ENCODE data around the gene CCDC38. TPM values are rescaled to one million over a fixed set of nuclear protein-coding genes. Genes with fewer than 3 reads are reported as not detected.
A peak's percentile ranks its signal among the peaks of the same experiment; 100 is the strongest.

Gene CCDC38
- polyA plus RNA-seq, 2 donors = not detected

DNA sequence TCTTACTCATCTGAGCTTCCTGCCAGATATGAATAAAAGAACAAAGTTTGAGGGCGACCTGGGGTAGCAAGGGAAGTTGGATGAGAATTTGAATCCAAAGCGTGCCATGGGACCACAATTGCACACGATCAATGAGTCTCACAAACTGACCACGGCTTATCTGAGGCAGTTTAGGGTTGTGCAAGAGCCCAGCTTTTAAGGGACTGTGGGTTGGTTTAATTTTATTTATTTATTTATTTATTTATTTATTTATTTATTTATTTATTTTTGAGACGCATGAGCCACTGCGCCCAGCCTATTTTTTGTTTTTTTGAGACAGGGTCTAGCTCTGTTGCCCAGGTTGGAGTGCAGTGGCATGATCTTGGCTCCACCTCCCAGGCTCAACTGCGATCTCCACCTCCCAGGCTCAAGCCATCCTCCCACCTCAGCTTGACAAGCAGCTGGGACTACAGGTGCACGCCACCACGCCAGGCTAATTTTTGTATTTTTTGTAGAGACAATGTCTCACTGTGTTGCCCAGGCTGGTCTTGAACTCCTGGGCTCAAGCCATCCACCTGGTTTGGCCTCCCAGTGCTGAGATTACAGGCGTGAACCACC, 1.8 kb upstream of the CCDC38 start:
- H3K9me3 ChIP-seq (ENCODE audit: control insufficient read depth in 2 of 2, insufficient read depth in 1 of 2, low read depth in 1 of 2, low read length in 1 of 2) = no peaks in the 10 kb centered on the region
- no peaks in the 10 kb centered on the region for H3K4me1 ChIP-seq (ENCODE audit: control insufficient read depth in 2 of 2, insufficient read depth in 2 of 2, low read length in 1 of 2)
- no peak overlapping the region for H3K4me3 ChIP-seq (ENCODE audit: low read depth in 1 of 2, low read length in 2 of 2)
- no peaks in the 10 kb centered on the region for H3K36me3 ChIP-seq (ENCODE audit: control insufficient read depth in 2 of 2, insufficient read depth in 2 of 2, low read length in 1 of 2)
- H3K27me3 ChIP-seq (ENCODE audit: control insufficient read depth in 1 of 2, insufficient read depth in 2 of 2, low read length in 2 of 2) = no peaks in the 10 kb centered on the region
- 81 to 91% methylated on average over 10 of the region's 10 CpGs for WGBS, 2 donors
- no peak overlapping the region for H3K27ac ChIP-seq (ENCODE audit: low read depth in 2 of 2, low read length in 1 of 2)

- no peaks in the 10 kb centered on the region for H3K27me3 ChIP-seq (ENCODE audit: control insufficient read depth in 1 of 2, insufficient read depth in 2 of 2, low read length in 2 of 2)
- peak within 1 kb of the TSS; percentile 56 to 73 for H3K4me3 ChIP-seq (ENCODE audit: low read depth in 1 of 2, low read length in 2 of 2)
- H3K36me3 ChIP-seq (ENCODE audit: control insufficient read depth in 2 of 2, insufficient read depth in 2 of 2, low read length in 1 of 2) = no peaks in the 10 kb centered on the region
- H3K9me3 ChIP-seq (ENCODE audit: control insufficient read depth in 2 of 2, insufficient read depth in 1 of 2, low read depth in 1 of 2, low read length in 1 of 2) = no peaks in the 10 kb centered on the region
- peak within 1 kb of the TSS; percentile 26 to 81 for H3K27ac ChIP-seq (ENCODE audit: low read depth in 2 of 2, low read length in 1 of 2)
- WGBS, 2 donors = 0 to 1% methylated on average over 34 to 38 of the region's 38 CpGs
- H3K4me1 ChIP-seq (ENCODE audit: control insufficient read depth in 2 of 2, insufficient read depth in 2 of 2, low read length in 1 of 2) = no peaks in the 10 kb centered on the region
These were observed 972 bp upstream of the CCDC38 start, which contains the start of gene AMDHD1 for GRCh38 chr12:95943330-95943842. AMDHD1 (plus strand) TSS chr12:95943331; CDS start chr12:95943399, 68 bp downstream.

- WGBS, 2 donors = 5 to 8% methylated on average over 13 of the region's 13 CpGs
- no peaks in the 10 kb centered on the region for H3K4me1 ChIP-seq (ENCODE audit: control insufficient read depth in 2 of 2, insufficient read depth in 2 of 2, low read length in 1 of 2)
- peak overlapping the region; percentile 56 to 73 for H3K4me3 ChIP-seq (ENCODE audit: low read depth in 1 of 2, low read length in 2 of 2)
- H3K27me3 ChIP-seq (ENCODE audit: control insufficient read depth in 1 of 2, insufficient read depth in 2 of 2, low read length in 2 of 2) = no peaks in the 10 kb centered on the region
- H3K27ac ChIP-seq (ENCODE audit: low read depth in 2 of 2, low read length in 1 of 2) = peak overlapping the region; percentile 26 to 81
- H3K9me3 ChIP-seq (ENCODE audit: control insufficient read depth in 2 of 2, insufficient read depth in 1 of 2, low read depth in 1 of 2, low read length in 1 of 2) = no peaks in the 10 kb centered on the region
- no peaks in the 10 kb centered on the region for H3K36me3 ChIP-seq (ENCODE audit: control insufficient read depth in 2 of 2, insufficient read depth in 2 of 2, low read length in 1 of 2)
These were observed 302 bp downstream of the CCDC38 start for GRCh38 chr12:95942101-95942523.

DNA sequence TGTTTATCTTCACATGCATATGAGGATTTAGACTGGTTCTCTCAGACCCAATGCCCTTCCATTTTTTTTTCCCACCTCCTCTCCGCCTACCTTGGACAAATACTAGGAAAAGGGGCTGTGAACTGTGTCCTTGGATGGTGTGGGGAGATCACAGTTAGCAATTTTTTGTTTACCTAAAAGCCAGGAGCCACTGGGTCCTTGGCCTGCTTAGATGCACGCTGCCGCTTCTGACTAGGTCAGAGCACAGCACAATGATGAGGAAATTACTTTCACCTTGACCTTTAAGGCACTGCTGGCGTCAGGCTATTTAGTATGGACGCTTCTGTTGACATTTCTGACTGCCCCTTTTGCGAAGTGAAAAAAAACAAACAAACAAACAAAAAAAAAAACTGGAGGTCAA, 1.9 kb downstream of the CCDC38 start:
- WGBS, 2 donors = 76 to 82% methylated on average over 6 of the region's 6 CpGs
- Histone ChIP-seq H3K36me3 (ENCODE audit: control insufficient read depth in 2 of 2, insufficient read depth in 2 of 2, low read length in 1 of 2) (no peaks in the 10 kb centered on the region), H3K9me3 (ENCODE audit: control insufficient read depth in 2 of 2, insufficient read depth in 1 of 2, low read depth in 1 of 2, low read length in 1 of 2) (no peaks in the 10 kb centered on the region), H3K27me3 (ENCODE audit: control insufficient read depth in 1 of 2, insufficient read depth in 2 of 2, low read length in 2 of 2) (no peaks in the 10 kb centered on the region), H3K27ac (ENCODE audit: low read depth in 2 of 2, low read length in 1 of 2) (no peak overlapping the region), H3K4me1 (ENCODE audit: control insufficient read depth in 2 of 2, insufficient read depth in 2 of 2, low read length in 1 of 2) (no peaks in the 10 kb centered on the region), H3K4me3 (ENCODE audit: low read depth in 1 of 2, low read length in 2 of 2) (no peak overlapping the region)

DNA sequence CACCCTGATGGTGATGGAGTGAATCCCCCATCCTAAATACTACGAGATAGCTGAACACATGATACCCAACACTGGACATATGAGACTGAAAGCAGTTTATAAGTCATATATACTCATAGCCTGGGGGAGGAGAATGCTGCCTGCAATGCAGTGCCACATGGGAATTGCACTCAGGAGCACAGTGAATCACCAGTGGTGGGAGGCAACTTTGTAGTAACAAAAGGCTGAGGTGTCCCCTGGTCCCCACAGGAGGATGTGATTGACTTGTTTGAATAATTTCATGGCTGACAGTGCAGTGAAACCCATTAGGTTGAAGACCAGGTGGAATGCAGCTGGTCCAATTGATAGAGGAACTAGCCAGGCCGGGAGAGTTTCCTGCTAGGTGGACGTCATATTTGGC, 20.2 kb downstream of the CCDC38 start:
- Histone ChIP-seq H3K27me3 (ENCODE audit: control insufficient read depth in 1 of 2, insufficient read depth in 2 of 2, low read length in 2 of 2) (no peaks in the 10 kb centered on the region), H3K9me3 (ENCODE audit: control insufficient read depth in 2 of 2, insufficient read depth in 1 of 2, low read depth in 1 of 2, low read length in 1 of 2) (no peaks in the 10 kb centered on the region), H3K4me1 (ENCODE audit: control insufficient read depth in 2 of 2, insufficient read depth in 2 of 2, low read length in 1 of 2) (no peaks in the 10 kb centered on the region), H3K27ac (ENCODE audit: low read depth in 2 of 2, low read length in 1 of 2) (no peak overlapping the region), H3K4me3 (ENCODE audit: low read depth in 1 of 2, low read length in 2 of 2) (no peak overlapping the region), H3K36me3 (ENCODE audit: control insufficient read depth in 2 of 2, insufficient read depth in 2 of 2, low read length in 1 of 2) (no peaks in the 10 kb centered on the region)
- WGBS, 2 donors = 51 to 64% methylated on average over 3 of the region's 3 CpGs

DNA sequence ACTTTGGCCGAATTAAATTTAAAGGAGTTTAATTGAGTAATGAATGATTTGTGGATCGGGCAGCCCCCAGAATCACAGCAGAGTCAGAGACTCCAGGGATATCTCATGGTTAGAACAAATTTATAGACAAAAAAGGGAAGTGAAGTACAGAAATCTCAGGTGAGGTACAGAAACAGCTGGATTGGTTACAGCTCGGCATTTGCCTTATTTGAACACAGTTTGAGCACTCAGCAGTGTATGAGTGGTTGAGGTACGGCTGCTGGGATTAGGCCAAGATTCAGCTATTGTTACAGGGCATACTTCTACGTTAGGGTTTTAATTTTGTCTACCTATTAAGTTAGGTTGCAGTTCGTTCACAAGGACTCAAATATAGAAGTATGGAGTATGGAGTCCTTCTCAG, 23.3 kb downstream of the CCDC38 start:
- Histone ChIP-seq H3K27ac (ENCODE audit: low read depth in 2 of 2, low read length in 1 of 2) (no peak overlapping the region), H3K4me3 (ENCODE audit: low read depth in 1 of 2, low read length in 2 of 2) (no peak overlapping the region), H3K9me3 (ENCODE audit: control insufficient read depth in 2 of 2, insufficient read depth in 1 of 2, low read depth in 1 of 2, low read length in 1 of 2) (no peaks in the 10 kb centered on the region), H3K27me3 (ENCODE audit: control insufficient read depth in 1 of 2, insufficient read depth in 2 of 2, low read length in 2 of 2) (peaks cover 0 to 2% of the 10 kb centered on the region in 2 donors), H3K36me3 (ENCODE audit: control insufficient read depth in 2 of 2, insufficient read depth in 2 of 2, low read length in 1 of 2) (no peaks in the 10 kb centered on the region), H3K4me1 (ENCODE audit: control insufficient read depth in 2 of 2, insufficient read depth in 2 of 2, low read length in 1 of 2) (no peaks in the 10 kb centered on the region)
- WGBS, 2 donors = 79 to 81% methylated on average over 6 of the region's 6 CpGs

DNA sequence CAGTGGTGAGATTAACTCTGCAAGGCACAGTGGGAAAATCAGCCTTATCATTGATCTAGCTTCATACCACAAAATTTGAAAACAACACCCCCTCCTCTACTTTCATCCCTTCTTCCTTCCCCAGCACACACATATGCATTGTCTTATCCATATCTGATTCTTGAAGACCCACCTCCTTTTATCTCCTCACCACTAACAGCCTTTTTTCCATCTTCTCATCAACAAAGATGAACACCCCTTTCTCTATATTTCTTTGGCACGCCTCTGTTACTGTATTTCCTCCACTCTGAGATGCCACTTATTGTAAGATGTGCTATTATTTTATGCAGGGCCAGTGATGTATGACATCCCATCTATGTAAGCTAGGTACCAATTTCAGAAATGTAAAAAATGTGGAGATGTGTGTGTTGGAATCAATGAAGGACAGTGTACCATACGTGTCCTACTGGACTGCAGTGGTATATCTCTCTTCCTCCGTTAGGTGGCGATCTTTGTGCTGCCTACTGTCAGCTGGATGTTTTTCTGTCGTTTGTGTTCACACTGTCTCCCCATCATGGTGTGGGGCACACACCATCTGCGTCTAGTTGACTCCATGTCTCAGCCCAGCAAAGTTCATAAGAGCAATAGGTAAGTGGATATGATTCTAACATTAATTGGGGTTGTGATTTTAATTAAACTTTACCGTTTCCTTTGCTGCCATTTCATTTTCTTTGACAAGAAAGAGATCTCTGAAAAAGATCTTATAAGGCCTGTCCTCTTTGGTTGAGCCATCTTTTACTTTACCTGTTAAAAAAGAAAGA, 24.0 kb downstream of the CCDC38 start:
- no peak overlapping the region for H3K27ac ChIP-seq (ENCODE audit: low read depth in 2 of 2, low read length in 1 of 2)
- no peaks in the 10 kb centered on the region for H3K4me1 ChIP-seq (ENCODE audit: control insufficient read depth in 2 of 2, insufficient read depth in 2 of 2, low read length in 1 of 2)
- WGBS, 2 donors = 23% methylated on average over 7 of the region's 7 CpGs
- no peaks in the 10 kb centered on the region for H3K9me3 ChIP-seq (ENCODE audit: control insufficient read depth in 2 of 2, insufficient read depth in 1 of 2, low read depth in 1 of 2, low read length in 1 of 2)
- H3K27me3 ChIP-seq (ENCODE audit: control insufficient read depth in 1 of 2, insufficient read depth in 2 of 2, low read length in 2 of 2) = peaks cover 0 to 2% of the 10 kb centered on the region in 2 donors
- no peaks in the 10 kb centered on the region for H3K36me3 ChIP-seq (ENCODE audit: control insufficient read depth in 2 of 2, insufficient read depth in 2 of 2, low read length in 1 of 2)
- H3K4me3 ChIP-seq (ENCODE audit: low read depth in 1 of 2, low read length in 2 of 2) = no peak overlapping the region

DNA sequence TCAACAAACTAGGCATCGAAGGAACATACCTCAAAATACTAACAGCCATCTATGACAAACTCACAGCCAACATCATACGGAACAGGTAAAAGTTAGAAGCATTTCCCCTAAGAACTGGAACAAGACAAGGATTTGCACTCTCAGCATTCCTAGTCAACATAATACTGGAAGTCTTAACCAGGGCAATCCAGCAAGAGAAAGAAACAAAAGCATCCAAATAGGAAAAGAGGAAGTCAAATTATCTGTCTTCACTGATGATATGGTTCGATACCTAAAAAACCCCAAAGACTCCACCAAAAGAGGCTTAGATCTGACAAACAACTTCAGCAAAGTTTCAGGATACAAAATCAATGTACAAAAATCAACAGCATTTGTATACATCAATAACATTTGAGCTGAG, 32.5 kb downstream of the CCDC38 start:
- WGBS, 2 donors = 91 to 94% methylated on average over 3 of the region's 3 CpGs
- Histone ChIP-seq H3K4me3 (ENCODE audit: low read depth in 1 of 2, low read length in 2 of 2) (no peak overlapping the region), H3K4me1 (ENCODE audit: control insufficient read depth in 2 of 2, insufficient read depth in 2 of 2, low read length in 1 of 2) (no peaks in the 10 kb centered on the region)

GRCh38 chr12:95908573-95908972, 33.8 kb downstream of the CCDC38 start:
- Histone ChIP-seq H3K4me1 (ENCODE audit: control insufficient read depth in 2 of 2, insufficient read depth in 2 of 2, low read length in 1 of 2) (no peaks in the 10 kb centered on the region), H3K4me3 (ENCODE audit: low read depth in 1 of 2, low read length in 2 of 2) (no peak overlapping the region), H3K27ac (ENCODE audit: low read depth in 2 of 2, low read length in 1 of 2) (no peak overlapping the region), H3K36me3 (ENCODE audit: control insufficient read depth in 2 of 2, insufficient read depth in 2 of 2, low read length in 1 of 2) (no peaks in the 10 kb centered on the region), H3K9me3 (ENCODE audit: control insufficient read depth in 2 of 2, insufficient read depth in 1 of 2, low read depth in 1 of 2, low read length in 1 of 2) (no peaks in the 10 kb centered on the region), H3K27me3 (ENCODE audit: control insufficient read depth in 1 of 2, insufficient read depth in 2 of 2, low read length in 2 of 2) (no peaks in the 10 kb centered on the region)

More for the DNA sequence above, 32.5 kb downstream of the CCDC38 start:
- H3K9me3 ChIP-seq (ENCODE audit: control insufficient read depth in 2 of 2, insufficient read depth in 1 of 2, low read depth in 1 of 2, low read length in 1 of 2) = no peaks in the 10 kb centered on the region
- H3K36me3 ChIP-seq (ENCODE audit: control insufficient read depth in 2 of 2, insufficient read depth in 2 of 2, low read length in 1 of 2) = no peaks in the 10 kb centered on the region
- H3K27me3 ChIP-seq (ENCODE audit: control insufficient read depth in 1 of 2, insufficient read depth in 2 of 2, low read length in 2 of 2) = no peaks in the 10 kb centered on the region
- no peak overlapping the region for H3K27ac ChIP-seq (ENCODE audit: low read depth in 2 of 2, low read length in 1 of 2)

All from esophagus (tissue), 2 donors.